ACC112 (cell line): Measurements from ENCODE around the gene UBE2B.

Experiments used
- H2AFZ ChIP-seq: fragments of 200-600 bp; sonication (generic); one replicate; pipeline ENCODE4 v1.6.0; 2017; ENCODE audit warnings: antibody characterized with exemption, low read length; ENCODE audit not compliant: unreplicated experiment
- H3K27ac ChIP-seq: fragments of 200-600 bp; sonication (generic); 2 replicates; pipeline ENCODE4 v1.5.1; 2014; ENCODE audit warnings: low read depth, mild to moderate bottlenecking, antibody characterized with exemption, low read length, moderate library complexity
- H3K27me3 ChIP-seq: fragments of 200-600 bp; sonication (generic); 2 replicates; pipeline ENCODE4 v1.6.1; 2014; ENCODE audit warnings: mild to moderate bottlenecking, antibody characterized with exemption, low read length, moderate library complexity, mixed read lengths; ENCODE audit not compliant: insufficient read depth
- H3K36me3 ChIP-seq: fragments of 200-600 bp; sonication (generic); 2 replicates; pipeline ENCODE4 v1.6.1; 2016; ENCODE audit warnings: mild to moderate bottlenecking, antibody characterized with exemption, low read length, moderate library complexity, mixed read lengths; ENCODE audit not compliant: insufficient read depth
- H3K4me1 ChIP-seq: fragments of 200-600 bp; sonication (generic); one replicate; pipeline ENCODE4 v1.6.1; 2016; ENCODE audit warnings: low read length, mixed read lengths; ENCODE audit not compliant: insufficient read depth, unreplicated experiment, control insufficient read depth
- H3K4me3 ChIP-seq: fragments of 200-600 bp; sonication (generic); 2 replicates; pipeline ENCODE4 v1.5.1; 2014; ENCODE audit warnings: mild to moderate bottlenecking, low read depth, low read length
- H3K79me2 ChIP-seq: fragments of 200-600 bp; sonication (generic); one replicate; pipeline ENCODE4 v1.6.0; 2016; ENCODE audit warnings: low read length; ENCODE audit not compliant: control insufficient read depth, unreplicated experiment, insufficient read depth

The UBE2B gene

DNA sequence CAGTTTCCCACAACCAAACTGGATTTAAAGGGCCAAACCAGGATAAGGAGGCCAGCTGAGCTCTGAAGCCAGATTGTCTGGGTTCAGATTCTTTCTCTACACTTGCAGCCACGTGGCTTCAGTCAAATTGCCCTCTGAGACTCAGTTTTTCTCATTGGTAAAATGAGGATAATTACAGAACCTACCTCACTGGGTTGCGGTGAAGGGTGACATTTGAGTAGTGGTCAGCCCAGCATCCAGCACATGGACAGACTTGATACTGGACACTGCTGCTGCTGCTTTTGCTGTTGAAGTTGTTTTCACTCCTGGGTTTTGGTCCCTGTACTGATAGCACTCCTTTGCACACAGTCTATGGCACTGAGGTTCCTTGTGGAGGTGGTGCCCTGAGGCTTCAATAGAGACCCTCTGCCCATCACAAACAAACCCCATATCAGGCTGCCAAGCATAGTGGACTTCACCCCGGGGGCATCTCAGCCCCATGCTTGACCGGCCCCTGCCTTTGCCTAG, 66.0 kb downstream of the UBE2B start:
- H3K27me3 ChIP-seq, result no peaks in the 10 kb centered on the region
- H2AFZ ChIP-seq, result no peak overlapping the region
- peak overlapping the region; percentile 91 for H3K27ac ChIP-seq
- no peaks in the 10 kb centered on the region for H3K36me3 ChIP-seq
- peaks cover 40% of the 10 kb centered on the region for H3K4me1 ChIP-seq
- H3K79me2 ChIP-seq, result no peaks in the 10 kb centered on the region
- H3K4me3 ChIP-seq, result no peak overlapping the region

DNA sequence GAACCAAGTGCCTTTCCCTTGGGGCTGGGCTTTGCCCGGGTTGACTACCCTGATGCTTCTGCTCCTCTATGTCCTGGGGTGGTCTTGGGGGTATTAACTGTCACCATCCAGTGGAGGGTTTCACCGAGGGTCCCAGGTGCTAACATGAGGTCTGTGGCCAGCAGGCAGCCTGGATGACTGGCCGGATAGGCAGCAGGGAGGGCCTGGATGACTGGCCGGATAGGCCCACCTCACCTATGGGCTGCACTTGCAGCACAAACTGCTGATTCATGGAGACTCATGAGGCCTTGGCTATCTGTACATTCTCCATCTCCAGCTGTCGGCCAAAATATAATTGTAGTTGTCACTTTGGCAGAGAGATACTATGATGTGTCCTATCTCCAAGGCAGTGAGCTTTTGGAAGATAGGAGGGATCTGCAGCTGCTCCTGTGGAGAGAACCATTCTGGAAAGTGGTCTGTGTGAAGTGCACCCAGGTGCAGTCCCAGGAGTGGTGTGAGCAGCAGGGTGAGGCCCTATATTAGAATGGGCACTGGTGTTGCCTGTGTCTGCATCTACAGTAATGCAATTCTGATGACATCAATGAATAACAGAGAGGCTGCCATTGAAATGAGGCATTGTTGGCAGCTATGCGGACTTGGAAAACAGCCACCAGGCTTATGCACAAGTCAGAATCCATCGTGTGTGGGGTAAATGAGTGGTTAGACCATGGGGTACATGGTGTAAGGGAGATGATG, 66.6 kb downstream of the UBE2B start:
- no peaks in the 10 kb centered on the region for H3K27me3 ChIP-seq
- H3K36me3 ChIP-seq, result no peaks in the 10 kb centered on the region
- peak overlapping the region; percentile 91 for H3K27ac ChIP-seq
- H3K4me3 ChIP-seq, result no peak overlapping the region; the same call in 1 of the 2 replicates
- no peaks in the 10 kb centered on the region for H3K79me2 ChIP-seq
- peaks cover 40% of the 10 kb centered on the region for H3K4me1 ChIP-seq
- no peak overlapping the region for H2AFZ ChIP-seq

DNA sequence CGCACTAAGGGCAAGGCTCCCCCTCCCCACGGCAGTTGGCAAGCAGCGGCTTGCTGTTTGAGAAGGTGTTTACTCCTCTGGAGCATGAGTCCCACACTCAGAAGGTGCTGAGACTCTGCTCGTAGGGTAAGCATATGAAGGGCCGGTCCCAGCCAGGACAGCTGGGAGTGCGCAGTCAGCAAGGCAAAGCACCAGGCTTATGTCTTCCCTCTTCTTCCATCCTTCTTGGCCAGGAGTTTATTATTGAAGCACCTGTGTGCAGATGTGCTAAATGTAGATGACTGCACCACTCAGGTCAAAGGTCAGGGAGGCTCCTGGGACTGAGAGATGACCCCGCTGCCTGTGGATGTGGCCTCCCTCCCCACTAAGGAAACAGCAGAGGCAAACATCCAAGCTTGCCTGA, 67.4 kb downstream of the UBE2B start:
- H3K27ac ChIP-seq, result peak overlapping the region; percentile 91
- no peaks in the 10 kb centered on the region for H3K27me3 ChIP-seq
- H3K4me3 ChIP-seq, result peak overlapping the region; percentile 40; the same call in 1 of the 2 replicates
- H3K79me2 ChIP-seq, result no peaks in the 10 kb centered on the region
- H2AFZ ChIP-seq, result no peak overlapping the region
- peaks cover 40% of the 10 kb centered on the region for H3K4me1 ChIP-seq
- H3K36me3 ChIP-seq, result no peaks in the 10 kb centered on the region

- H3K4me1 ChIP-seq, result peaks cover 40% of the 10 kb centered on the region
- no peaks in the 10 kb centered on the region for H3K27me3 ChIP-seq
- H2AFZ ChIP-seq, result no peak overlapping the region
- H3K4me3 ChIP-seq, result peak overlapping the region; percentile 40; the same call in 1 of the 2 replicates
- no peaks in the 10 kb centered on the region for H3K79me2 ChIP-seq
- no peaks in the 10 kb centered on the region for H3K36me3 ChIP-seq
- peak overlapping the region; percentile 91 for H3K27ac ChIP-seq
Observed at GRCh38 chr5:134439210-134439654, 67.9 kb downstream of the UBE2B start.

- Histone ChIP-seq H3K4me3 (no peak overlapping the region), H3K79me2 (no peaks in the 10 kb centered on the region), H2AFZ (no peak overlapping the region), H3K27ac (no peak overlapping the region), H3K36me3 (no peaks in the 10 kb centered on the region), H3K27me3 (no peaks in the 10 kb centered on the region), H3K4me1 (peaks cover 39% of the 10 kb centered on the region)
Observed at GRCh38 chr5:134440201-134440755, 68.9 kb downstream of the UBE2B start.
